SJSA1 (cell line): ENCODE measurements around the gene GSTM5. TPM values are rescaled to one million over a fixed set of nuclear protein-coding genes. Genes with fewer than 3 reads are reported as not detected.
"Not testable (repeated sequence)": the region's sequence is repeated elsewhere in the genome, so short reads cannot be mapped to it uniquely, and the experiment has no call there.

Experiments
- DNase-seq, 2 experiments: peaks; one replicate each; pipeline ENCODE4 v3.0.0-alpha.2; 2015 to 2020; ENCODE audit warnings: low spot score in 2 of 2, low read depth in 1 of 2
- H3K27ac ChIP-seq: fragments of 250-450 bp; sonication (Bioruptor Pico); 2 replicates; pipeline ENCODE4 v1.5.1; 2020; ENCODE audit warnings: mild to moderate bottlenecking, moderate library complexity
- H3K27me3 ChIP-seq: fragments of 250-450 bp; sonication (Bioruptor Pico); replicated peaks from 2 replicates; pipeline ENCODE4 v1.5.1; 2020; ENCODE audit warnings: mild to moderate bottlenecking, moderate library complexity
- H3K36me3 ChIP-seq: fragments of 250-450 bp; sonication (Bioruptor Pico); 2 replicates; pipeline ENCODE4 v1.5.1; 2020; ENCODE audit warnings: mild to moderate bottlenecking
- H3K4me1 ChIP-seq: fragments of 250-450 bp; sonication (Bioruptor Pico); replicated peaks from 2 replicates; pipeline ENCODE4 v1.6.1; 2021; ENCODE audit warnings: mild to moderate bottlenecking
- H3K4me3 ChIP-seq: fragments of 250-450 bp; sonication (Bioruptor Pico); 2 replicates; pipeline ENCODE4 v1.5.1; 2020; ENCODE audit warnings: mild to moderate bottlenecking
- H3K9me3 ChIP-seq: fragments of 250-450 bp; sonication (Bioruptor Pico); replicated peaks from 2 replicates; pipeline ENCODE4 v1.5.1; 2020; ENCODE audit warnings: mild to moderate bottlenecking
- total RNA-seq: library from RNA; depleted of rRNA; stranded (reverse); fragments of >200 nt; shearing (Covaris generic); gene quantifications from 2 replicates; pipeline ENCODE4 v1.2.3, GENCODE V29; 2014

GSTM5 gene
- total RNA-seq, 1 experiment from 2014 or later = not detected

DNA sequence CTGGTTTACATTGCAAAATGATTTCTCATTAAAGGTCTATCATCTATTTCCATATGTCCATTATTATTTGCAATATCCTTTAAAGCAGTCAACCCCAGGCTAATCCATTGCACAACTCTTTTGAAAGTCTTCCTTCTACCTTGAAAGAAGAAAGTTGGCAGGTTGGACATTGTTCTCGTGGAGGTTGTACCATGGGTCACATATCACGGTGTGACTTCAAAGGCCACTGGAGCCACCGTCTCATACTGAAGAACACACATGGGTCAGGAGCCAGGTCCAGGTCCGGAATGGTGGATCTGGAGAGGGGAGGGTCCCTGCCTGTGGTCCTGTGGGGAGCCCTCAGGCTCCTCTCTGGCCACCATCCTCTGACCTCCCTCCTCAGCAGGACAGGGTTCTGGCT lies 26.2 kb upstream of the GSTM5 start:
- H3K4me3 ChIP-seq, H3K36me3 ChIP-seq, H3K4me1 ChIP-seq, H3K27ac ChIP-seq, H3K9me3 ChIP-seq, DNase-seq, H3K27me3 ChIP-seq: not testable (repeated sequence)

DNA sequence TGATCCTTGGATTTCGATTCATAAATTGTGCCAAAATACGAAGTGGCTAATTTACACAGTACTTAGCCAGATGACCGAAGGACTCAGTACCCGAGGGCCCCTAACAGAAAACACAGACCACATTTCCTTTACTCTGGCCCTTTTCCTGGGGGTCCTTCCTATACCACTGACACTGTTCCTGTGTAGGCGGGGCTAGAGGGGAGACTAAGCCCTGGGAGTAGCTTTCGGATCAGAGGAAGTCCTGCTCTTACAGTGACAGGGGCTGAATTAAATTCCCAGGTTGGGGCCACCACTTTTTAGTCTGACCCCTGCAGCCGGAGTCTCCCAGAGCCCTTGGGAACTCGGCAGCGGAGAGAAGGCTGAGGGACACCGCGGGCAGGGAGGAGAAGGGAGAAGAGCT lies 24.9 kb upstream of the GSTM5 start:
- peak overlapping the region; percentile 67 for H3K27ac ChIP-seq
- H3K27me3 ChIP-seq, H3K9me3 ChIP-seq, H3K4me1 ChIP-seq, H3K36me3 ChIP-seq, DNase-seq: not testable (repeated sequence)
- peak overlapping the region; percentile 53 for H3K4me3 ChIP-seq

DNA sequence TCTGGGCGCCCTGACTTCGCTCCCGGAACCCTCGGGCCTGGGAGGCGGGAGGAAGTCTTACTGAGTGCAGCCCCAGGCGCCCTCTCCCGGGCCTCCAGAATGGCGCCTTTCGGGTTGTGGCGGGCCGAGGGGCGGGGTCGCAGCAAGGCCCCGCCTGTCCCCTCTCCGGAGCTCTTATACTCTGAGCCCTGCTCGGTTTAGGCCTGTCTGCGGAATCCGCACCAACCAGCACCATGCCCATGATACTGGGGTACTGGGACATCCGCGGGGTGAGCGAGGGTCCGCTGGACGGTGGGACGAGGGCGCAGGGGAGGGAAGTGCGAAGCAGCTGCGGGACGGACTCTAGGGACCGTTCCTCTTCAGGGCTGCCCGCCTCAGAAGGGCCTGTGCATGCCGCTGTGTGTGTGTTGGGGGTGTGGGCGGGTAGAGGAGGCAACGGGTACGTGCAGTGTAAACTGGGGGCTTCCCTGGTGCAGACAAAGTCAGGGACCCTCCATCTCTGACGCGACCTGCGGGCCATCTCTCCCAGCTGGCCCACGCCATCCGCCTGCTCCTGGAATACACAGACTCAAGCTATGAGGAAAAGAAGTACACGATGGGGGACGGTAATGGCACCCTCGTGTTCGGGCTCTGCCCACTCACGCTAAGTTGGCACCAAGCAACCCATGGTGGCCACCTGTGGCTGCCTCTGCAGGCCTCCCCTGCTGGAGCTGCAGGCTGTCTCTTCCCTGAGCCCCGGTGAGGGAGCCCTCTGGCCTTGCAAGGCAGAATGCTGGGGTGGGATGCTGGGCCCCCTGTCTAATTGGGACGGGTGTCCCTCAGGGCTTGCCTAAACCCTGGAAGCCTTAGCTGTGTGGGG lies 24.2 kb upstream of the GSTM5 start, which contains the start of gene GSTM1:
TSS of gene GSTM1 (plus strand) at position 177 of the 859 bp plus-strand sequence. CDS start at position 234, 57 bp downstream.
- peak; percentile 75 to 79 for DNase-seq
- Histone ChIP-seq H3K4me3 (peak within 1 kb of the TSS; percentile 53), H3K9me3 (no peaks in the 10 kb centered on the region), H3K27me3 (no peaks in the 10 kb centered on the region), H3K36me3 (no peaks in the 10 kb centered on the region), H3K4me1 (peaks cover 9% of the 10 kb centered on the region), H3K27ac (peak within 1 kb of the TSS; percentile 67)

DNA sequence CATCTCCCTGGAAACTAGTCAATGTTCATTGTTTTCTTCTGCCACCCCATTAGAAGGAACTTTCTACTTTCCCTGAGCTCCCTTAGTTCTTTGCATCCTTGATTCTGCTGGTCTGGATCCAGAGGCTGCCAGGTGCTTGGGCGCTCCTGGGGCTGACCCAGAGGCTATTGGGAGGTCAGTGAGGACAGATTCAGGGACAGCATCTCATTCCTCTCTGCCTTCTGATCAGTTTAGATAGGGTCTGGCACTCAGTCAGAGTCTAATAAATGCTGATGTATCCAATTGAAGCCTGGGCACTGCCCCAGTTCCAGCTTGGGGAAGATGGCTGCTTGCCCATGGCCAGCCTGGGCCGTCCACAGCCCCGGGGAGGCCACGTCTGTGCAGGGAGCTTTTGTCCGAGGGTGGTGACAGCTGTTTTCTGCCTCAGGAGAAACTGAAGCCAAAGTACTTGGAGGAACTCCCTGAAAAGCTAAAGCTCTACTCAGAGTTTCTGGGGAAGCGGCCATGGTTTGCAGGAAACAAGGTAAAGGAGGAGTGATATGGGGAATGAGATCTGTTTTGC lies 22.1 kb upstream of the GSTM5 start:
- Histone ChIP-seq H3K36me3 (no peaks in the 10 kb centered on the region), H3K27me3 (no peaks in the 10 kb centered on the region), H3K9me3 (no peaks in the 10 kb centered on the region), H3K27ac (no peak overlapping the region), H3K4me3 (no peak overlapping the region), H3K4me1 (peaks cover 9% of the 10 kb centered on the region)
- no peak for DNase-seq

DNA sequence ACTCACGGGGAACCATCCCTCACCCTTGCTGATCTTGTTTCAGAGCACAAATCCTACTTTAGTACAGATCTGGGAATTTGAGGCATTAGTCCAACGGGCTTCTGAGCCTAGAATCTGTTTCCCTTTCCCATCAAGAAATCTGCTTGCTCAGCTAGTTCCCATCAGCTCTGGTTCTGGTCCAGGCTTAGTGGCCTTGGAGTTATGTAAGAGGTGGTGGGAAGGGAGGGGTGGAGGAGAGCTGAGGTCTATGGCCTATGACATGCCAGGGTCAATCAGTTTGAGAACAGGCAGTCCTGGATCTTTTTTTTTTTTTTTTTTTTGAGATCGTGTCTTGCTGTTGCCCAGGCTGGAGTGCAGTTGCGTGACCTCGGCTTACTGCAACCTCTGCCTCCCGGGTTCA lies 20.3 kb upstream of the GSTM5 start:
- no peaks in the 10 kb centered on the region for H3K36me3 ChIP-seq
- no peak for DNase-seq
- H3K27me3 ChIP-seq = no peaks in the 10 kb centered on the region
- H3K9me3 ChIP-seq = no peaks in the 10 kb centered on the region
- no peak overlapping the region for H3K27ac ChIP-seq
- no peak overlapping the region for H3K4me3 ChIP-seq
- peaks cover 9% of the 10 kb centered on the region for H3K4me1 ChIP-seq

DNA sequence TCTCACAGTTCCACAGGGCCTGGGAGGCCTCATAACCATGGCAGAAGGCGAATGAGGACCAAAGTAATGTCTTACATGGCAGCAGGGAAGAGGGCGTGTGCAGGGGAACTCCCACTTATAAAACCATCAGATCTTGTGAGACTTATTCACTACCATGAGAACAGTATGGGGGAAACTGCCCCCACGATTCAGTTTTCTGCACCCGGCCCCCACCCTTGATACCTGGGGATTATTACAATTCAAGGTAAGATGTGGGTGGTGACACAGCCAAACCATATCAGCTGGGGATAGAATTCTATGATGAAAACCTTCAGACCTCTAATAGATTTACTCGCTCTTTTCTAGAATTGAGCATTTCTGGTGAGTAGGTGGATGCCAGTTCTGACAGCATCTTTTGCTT lies 17.7 kb upstream of the GSTM5 start:
- not testable (repeated sequence) for H3K9me3 ChIP-seq, H3K36me3 ChIP-seq, DNase-seq, H3K27me3 ChIP-seq, H3K4me1 ChIP-seq, H3K4me3 ChIP-seq, H3K27ac ChIP-seq

DNA sequence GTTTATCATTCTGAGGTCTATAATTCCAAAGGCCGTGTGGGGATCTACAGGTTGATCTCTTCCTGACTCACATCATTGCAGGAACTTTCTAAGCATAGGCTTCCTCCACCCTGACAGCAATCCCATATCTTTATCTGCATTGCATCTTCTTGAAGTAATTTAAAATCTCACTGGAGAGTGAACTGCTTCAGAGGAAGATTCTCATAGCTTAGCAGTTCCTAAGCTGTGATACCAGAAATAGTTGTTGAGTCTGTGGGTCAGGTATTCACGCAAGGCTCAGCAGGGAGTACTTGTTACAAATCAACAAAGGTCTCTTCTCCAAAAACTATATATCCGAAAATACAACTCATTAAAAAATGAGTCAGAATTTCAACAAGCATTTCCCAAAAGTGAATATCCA lies 16.9 kb upstream of the GSTM5 start:
- H3K4me3 ChIP-seq, DNase-seq, H3K27me3 ChIP-seq, H3K9me3 ChIP-seq, H3K27ac ChIP-seq, H3K4me1 ChIP-seq, H3K36me3 ChIP-seq: not testable (repeated sequence)

DNA sequence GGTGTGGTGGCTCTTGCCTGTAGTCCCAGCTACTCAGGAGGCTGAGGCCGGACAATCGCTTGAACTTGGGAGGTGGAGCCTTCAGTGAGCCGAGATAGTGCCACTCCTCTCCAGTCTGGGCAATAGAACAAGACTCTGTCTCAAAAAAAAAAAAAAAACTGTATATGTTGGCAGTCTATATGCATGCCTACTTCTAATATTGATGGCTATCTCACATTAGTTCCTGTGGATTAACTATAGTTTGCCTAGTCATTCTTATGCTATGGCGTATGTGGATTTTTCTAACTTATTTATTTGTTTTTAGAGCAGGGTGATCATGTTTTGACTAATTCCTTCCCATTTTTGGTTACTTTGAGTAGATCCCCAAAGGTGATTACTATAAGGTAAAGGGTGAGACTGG lies 15.0 kb upstream of the GSTM5 start:
- no peak overlapping the region for H3K27ac ChIP-seq
- no peak overlapping the region for H3K4me3 ChIP-seq
- DNase-seq = no peak
- no peaks in the 10 kb centered on the region for H3K36me3 ChIP-seq
- no peaks in the 10 kb centered on the region for H3K27me3 ChIP-seq
- H3K4me1 ChIP-seq = peaks cover 8% of the 10 kb centered on the region
- H3K9me3 ChIP-seq = no peaks in the 10 kb centered on the region

DNA sequence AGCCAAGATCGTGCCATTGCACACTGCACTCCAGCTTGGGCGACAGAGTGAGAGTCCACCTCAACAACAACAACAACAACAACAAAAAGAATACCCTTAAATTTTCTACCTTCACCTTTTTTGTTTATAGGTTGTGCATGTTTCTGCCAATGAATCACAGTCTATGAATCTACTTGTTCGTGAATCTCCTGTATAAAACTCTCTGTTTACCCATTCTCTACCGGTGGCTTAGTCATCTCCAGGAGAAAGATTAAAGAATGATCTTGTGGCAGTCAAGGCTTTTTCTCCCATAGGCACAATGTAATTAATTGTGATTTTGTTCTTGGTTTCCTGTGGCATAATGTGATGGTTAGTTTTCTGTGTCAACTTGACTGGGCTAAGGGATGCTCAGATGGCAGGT lies 14.2 kb upstream of the GSTM5 start:
- H3K27me3 ChIP-seq, H3K27ac ChIP-seq, H3K36me3 ChIP-seq, H3K9me3 ChIP-seq, H3K4me1 ChIP-seq, H3K4me3 ChIP-seq: not testable (repeated sequence)
- DNase-seq = peak in 1 of 2 experiments; percentile 28

DNA sequence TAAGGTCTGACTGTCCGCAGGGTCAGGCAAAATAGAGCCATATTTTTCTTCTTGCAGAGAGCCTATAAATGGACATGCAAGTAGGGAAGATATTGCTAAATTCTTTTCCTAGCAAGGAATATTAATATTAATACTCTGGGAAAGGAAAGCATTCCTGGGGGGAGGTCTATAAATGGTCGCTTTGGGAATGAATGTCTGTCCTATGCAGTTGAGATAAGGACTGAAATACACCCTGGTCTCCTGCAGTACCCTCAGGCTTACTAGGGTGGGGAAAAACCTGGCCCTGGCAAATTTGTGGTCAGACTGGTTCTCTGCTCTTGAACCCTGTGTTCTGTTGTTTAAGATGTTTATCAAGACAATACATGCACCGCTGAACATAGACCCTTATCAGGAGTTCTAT lies 9.1 kb upstream of the GSTM5 start:
- H3K4me3 ChIP-seq, H3K27me3 ChIP-seq, DNase-seq, H3K9me3 ChIP-seq, H3K27ac ChIP-seq, H3K36me3 ChIP-seq, H3K4me1 ChIP-seq: not testable (repeated sequence)

DNA sequence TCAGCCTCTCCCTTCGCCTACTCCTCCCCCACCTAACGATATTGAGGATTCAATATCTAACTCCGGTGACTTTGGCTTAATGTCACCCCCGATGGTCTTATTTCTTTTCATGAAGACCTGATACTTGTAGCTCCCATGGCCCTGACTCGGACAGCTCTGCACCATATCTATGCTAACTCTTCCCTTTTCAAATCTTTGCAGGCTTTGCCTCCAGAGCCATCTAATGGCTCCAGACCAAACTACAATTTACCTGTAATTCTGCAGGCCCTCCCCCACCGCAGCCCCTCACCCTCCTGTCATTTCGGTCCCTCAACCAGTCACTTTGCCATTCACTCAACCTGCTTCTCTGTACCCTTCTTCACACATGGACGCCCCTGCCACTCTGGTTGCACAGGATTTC lies 7.9 kb upstream of the GSTM5 start:
- Histone ChIP-seq H3K4me1 (no peaks in the 10 kb centered on the region), H3K4me3 (no peak overlapping the region), H3K36me3 (no peaks in the 10 kb centered on the region), H3K27me3 (no peaks in the 10 kb centered on the region), H3K9me3 (no peaks in the 10 kb centered on the region; the same call in 1 of the 2 replicates), H3K27ac (no peak overlapping the region)
- no peak for DNase-seq

DNA sequence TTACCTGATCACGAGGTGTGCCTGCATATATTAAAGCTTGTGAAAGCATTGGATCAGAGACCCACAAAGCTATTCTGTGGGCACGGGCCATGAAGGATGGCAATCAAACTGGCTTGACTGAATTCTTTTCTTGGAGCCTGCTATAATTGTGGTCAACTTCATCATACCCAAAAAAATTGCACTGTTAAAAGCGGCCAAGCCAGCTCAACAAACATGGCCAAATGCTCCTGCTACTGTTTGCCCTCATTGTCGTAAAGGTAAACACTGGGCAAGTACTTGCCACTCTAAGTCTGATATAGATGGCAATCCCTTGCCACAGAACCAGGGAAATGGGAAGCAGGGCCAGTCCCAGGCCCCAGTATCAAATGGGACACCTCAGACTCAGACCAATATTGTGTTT lies 6.6 kb upstream of the GSTM5 start:
- Histone ChIP-seq H3K4me1 (no peaks in the 10 kb centered on the region), H3K9me3 (no peaks in the 10 kb centered on the region; the same call in 1 of the 2 replicates), H3K27me3 (no peaks in the 10 kb centered on the region), H3K36me3 (no peaks in the 10 kb centered on the region), H3K27ac (no peak overlapping the region), H3K4me3 (no peak overlapping the region)
- no peak for DNase-seq

DNA sequence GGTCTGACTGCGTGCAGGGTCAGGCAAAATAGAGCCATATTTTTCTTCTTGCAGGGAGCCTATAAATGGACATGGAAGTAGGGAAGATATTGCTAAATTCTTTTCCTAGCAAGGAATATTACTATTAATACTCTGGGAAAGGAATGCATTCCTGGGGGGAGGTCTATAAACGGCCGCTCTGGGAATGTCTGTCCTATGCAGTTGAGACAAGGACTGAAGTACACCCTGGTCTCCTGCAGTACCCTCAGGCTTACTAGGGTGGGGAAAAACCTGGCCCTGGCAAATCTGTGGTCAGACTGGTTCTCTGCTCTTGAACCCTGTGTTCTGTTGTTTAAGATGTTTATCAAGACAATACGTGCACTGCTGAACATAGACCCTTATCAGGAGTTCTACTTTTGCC lies 3.1 kb upstream of the GSTM5 start:
- H3K27ac ChIP-seq, H3K4me1 ChIP-seq, H3K36me3 ChIP-seq, H3K9me3 ChIP-seq, H3K27me3 ChIP-seq, DNase-seq, H3K4me3 ChIP-seq: not testable (repeated sequence)

DNA sequence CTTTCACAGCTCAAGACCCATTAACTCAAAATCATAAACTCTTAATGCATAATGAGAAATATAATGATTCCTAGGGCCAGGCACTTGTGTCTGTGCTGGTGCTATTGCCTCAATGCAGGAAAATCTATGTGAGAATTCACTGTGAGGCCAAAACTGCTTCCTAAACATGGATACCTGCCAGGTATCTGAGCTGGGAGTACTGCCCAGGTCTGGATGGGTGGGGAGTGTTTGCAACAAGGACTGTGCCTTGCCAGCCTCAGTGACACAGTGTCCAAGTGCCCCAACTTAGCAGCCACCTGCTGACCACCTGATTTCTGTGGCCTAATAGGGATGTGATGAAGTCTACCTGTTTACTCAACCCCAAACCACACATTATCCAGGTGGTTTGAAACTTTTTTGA lies 2.2 kb upstream of the GSTM5 start:
- H3K27me3 ChIP-seq, H3K4me1 ChIP-seq, H3K9me3 ChIP-seq, H3K36me3 ChIP-seq, H3K27ac ChIP-seq, DNase-seq, H3K4me3 ChIP-seq: not testable (repeated sequence)
